Smooth muscle cell (in vitro differentiated cells): ENCODE results near the gene IRAK2. TPM values are rescaled to one million over a fixed set of nuclear protein-coding genes. Genes with fewer than 3 reads are reported as not detected.
"Not testable (repeated sequence)": the region's sequence is repeated elsewhere in the genome, so short reads cannot be mapped to it uniquely, and the experiment has no call there.

Experiments
- DNase-seq: peaks from one replicate; lab custom pipeline; 2025; ENCODE audit not compliant: unreplicated experiment; lab: John Stamatoyannopoulos, UW
- H2AFZ ChIP-seq: fragments of 200-600 bp; sonication (generic); 2 replicates; pipeline ENCODE4 v1.6.0; 2016; ENCODE audit warnings: antibody characterized with exemption, low read depth, mild to moderate bottlenecking
- H3F3A ChIP-seq: fragments of 200-600 bp; sonication (generic); 2 replicates; pipeline ENCODE4 v1.6.0; 2017; ENCODE audit warnings: antibody characterized with exemption, low read depth
- H3K27ac ChIP-seq: fragments of 200-600 bp; sonication (generic); 2 replicates; pipeline ENCODE4 v1.5.1; 2016; ENCODE audit warnings: low read depth, mild to moderate bottlenecking
- H3K27me3 ChIP-seq: fragments of 200-600 bp; sonication (generic); 2 replicates; pipeline ENCODE4 v1.6.1; 2016; ENCODE audit warnings: low read depth, mild to moderate bottlenecking
- H3K36me3 ChIP-seq: fragments of 200-600 bp; sonication (generic); 2 replicates; pipeline ENCODE4 v1.5.1; 2016; ENCODE audit warnings: low read depth
- H3K4me1 ChIP-seq: fragments of 200-600 bp; sonication (generic); 2 replicates; pipeline ENCODE4 v1.5.1; 2016; ENCODE audit warnings: low read depth
- H3K4me2 ChIP-seq: fragments of 200-600 bp; sonication (generic); 2 replicates; pipeline ENCODE4 v1.6.0; 2016; ENCODE audit warnings: mild to moderate bottlenecking
- H3K4me3 ChIP-seq: fragments of 200-600 bp; sonication (generic); 2 replicates; pipeline ENCODE4 v1.5.1; 2016; ENCODE audit warnings: mild to moderate bottlenecking
- H3K79me2 ChIP-seq: fragments of 200-600 bp; sonication (generic); 2 replicates; pipeline ENCODE4 v1.6.0; 2016; ENCODE audit warnings: low read depth, mild to moderate bottlenecking
- H3K9ac ChIP-seq: fragments of 200-600 bp; sonication (generic); 2 replicates; pipeline ENCODE4 v1.6.0; 2016; ENCODE audit warnings: low read depth
- H3K9me3 ChIP-seq: fragments of 200-600 bp; sonication (generic); replicated peaks from 2 replicates; pipeline ENCODE4 v1.5.1; 2016; ENCODE audit warnings: low read depth
- H4K20me1 ChIP-seq: fragments of 200-600 bp; sonication (generic); 2 replicates; pipeline ENCODE4 v1.6.0; 2016; ENCODE audit warnings: low read depth
- CTCF ChIP-seq: fragments of 200-600 bp; sonication (generic); IDR thresholded peaks from 2 replicates; pipeline ENCODE4 v1.5.1; 2017; ENCODE audit warnings: borderline replicate concordance, mild to moderate bottlenecking, antibody characterized with exemption; ENCODE audit not compliant: insufficient read depth, poor library complexity, severe bottlenecking
- WGBS: methylation state at CpG from one replicate; pipeline ENCODE4 v1.1.7; 2016; ENCODE audit warnings: low lambda C conversion rate; 5-methylcytosine and 5-hydroxymethylcytosine counted together
- polyA plus RNA-seq: library from polyadenylated mRNA; unstranded; fragments of >200 nt; fragmentation: Nextera tagmentation; extraction: Ambion mirVana; gene quantifications from 2 replicates; pipeline ENCODE4 v1.2.1, GENCODE V29; 2016
- total RNA-seq: library from RNA; depleted of rRNA; stranded (reverse); fragments of >200 nt; gene quantifications from 2 replicates; pipeline ENCODE4 v1.2.3, GENCODE V29; 2014

The IRAK2 gene
- total and polyA plus RNA-seq, 2 experiments from 2014 or later: 3.3 to 3.4 TPM

DNA sequence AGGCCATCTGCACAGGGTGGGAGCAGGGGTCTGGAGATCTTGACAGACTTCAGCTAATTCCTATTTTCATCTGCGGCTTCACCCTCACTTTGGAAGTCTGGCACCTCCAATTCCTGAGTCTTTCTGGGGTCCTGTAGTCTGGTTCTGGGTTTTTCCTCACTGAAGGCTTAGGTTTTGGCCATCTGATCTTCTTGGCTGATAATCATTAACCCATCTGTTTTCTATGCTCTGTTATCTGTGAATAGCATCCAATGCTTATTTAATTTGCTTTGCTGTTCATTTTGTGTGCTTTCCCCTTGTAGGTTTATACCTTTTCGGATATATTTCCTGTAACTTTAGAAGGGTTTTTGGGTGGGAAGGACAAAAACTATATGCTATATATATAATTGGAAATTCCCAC is 101.1 kb downstream of the IRAK2 start:
- no peak overlapping the region for H3K4me3 ChIP-seq
- no peaks in the 10 kb centered on the region for H3K4me1 ChIP-seq
- H2AFZ ChIP-seq: no peak overlapping the region
- H3K9me3 ChIP-seq: no peaks in the 10 kb centered on the region
- WGBS: 96% methylated on average over 2 of the region's 2 CpGs
- no peak overlapping the region for H3K9ac ChIP-seq
- no peak for DNase-seq
- H3F3A ChIP-seq: peaks cover 13% of the 10 kb centered on the region
- H4K20me1 ChIP-seq: peaks cover 87% of the 10 kb centered on the region
- no peak for TF ChIP-seq CTCF
- peaks cover 63% of the 10 kb centered on the region for H3K79me2 ChIP-seq
- no peak overlapping the region for H3K4me2 ChIP-seq
- no peak overlapping the region for H3K27ac ChIP-seq
- peaks cover 4% of the 10 kb centered on the region for H3K36me3 ChIP-seq
- no peaks in the 10 kb centered on the region for H3K27me3 ChIP-seq

- not testable (repeated sequence) for H3K4me3 ChIP-seq, H3K4me2 ChIP-seq, H3K9ac ChIP-seq, H3K27me3 ChIP-seq, H3K4me1 ChIP-seq, H3K36me3 ChIP-seq, DNase-seq, H2AFZ ChIP-seq, H3K27ac ChIP-seq, H3K9me3 ChIP-seq
- Histone ChIP-seq H3K79me2 (peaks cover 68% of the 10 kb centered on the region), H4K20me1 (peaks cover 93% of the 10 kb centered on the region), H3F3A (peaks cover 13% of the 10 kb centered on the region)
- WGBS: 90% methylated on average over 7 of the region's 7 CpGs
Measured at GRCh38 chr3:10266936-10267335, 102.2 kb downstream of the IRAK2 start.

DNA sequence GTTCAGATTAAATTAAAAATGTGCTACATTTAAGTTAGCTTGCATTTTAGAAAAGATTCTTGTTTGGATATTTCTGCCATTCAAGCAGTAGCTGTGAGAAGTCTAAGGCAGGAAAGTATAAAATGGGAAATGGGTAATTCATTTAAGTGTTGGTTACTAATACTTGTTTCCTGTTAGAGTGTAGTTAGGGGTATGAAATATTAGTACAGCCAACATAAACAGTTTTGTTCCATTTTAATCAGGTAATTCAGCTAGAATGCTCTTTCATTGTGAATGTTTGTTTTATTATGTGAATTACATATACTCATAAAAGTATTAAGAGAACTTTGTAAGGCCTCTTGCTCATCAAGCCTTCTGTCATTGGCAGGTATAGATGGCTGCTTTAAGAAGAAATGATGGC is 103.4 kb downstream of the IRAK2 start:
- Histone ChIP-seq H3K4me2 (no peak overlapping the region), H3K9ac (no peak overlapping the region), H3K27me3 (no peaks in the 10 kb centered on the region), H3K79me2 (peaks cover 76% of the 10 kb centered on the region), H2AFZ (no peak overlapping the region), H3F3A (peaks cover 7% of the 10 kb centered on the region), H4K20me1 (peaks cover 94% of the 10 kb centered on the region), H3K27ac (no peak overlapping the region), H3K4me1 (no peaks in the 10 kb centered on the region), H3K4me3 (no peak overlapping the region), H3K36me3 (peaks cover 6% of the 10 kb centered on the region), H3K9me3 (no peaks in the 10 kb centered on the region)
- no peak for DNase-seq
- no peak for TF ChIP-seq CTCF

DNA sequence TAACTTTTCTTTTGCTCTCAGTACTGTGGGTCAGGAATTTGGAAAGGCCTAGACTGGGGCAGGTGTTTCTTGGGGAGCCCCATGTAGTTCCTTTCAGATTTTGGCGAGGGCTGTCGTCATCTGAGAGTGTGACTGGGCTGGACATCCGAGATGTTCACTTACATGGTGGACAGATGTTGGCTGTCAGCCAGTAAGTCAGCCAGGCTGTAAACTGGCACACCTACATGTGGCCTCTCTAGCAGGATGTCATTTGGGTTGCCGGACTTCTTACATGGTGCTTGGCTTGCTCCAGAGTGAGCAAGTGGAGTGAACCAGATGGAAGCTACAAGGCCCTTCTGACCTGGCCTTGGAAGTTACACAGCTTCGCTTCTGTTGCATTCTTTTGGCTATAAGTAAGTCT is 104.2 kb downstream of the IRAK2 start:
- no peak overlapping the region for H3K4me2 ChIP-seq
- no peaks in the 10 kb centered on the region for H3K27me3 ChIP-seq
- H2AFZ ChIP-seq: no peak overlapping the region
- H3K36me3 ChIP-seq: peaks cover 6% of the 10 kb centered on the region
- H3K79me2 ChIP-seq: peaks cover 85% of the 10 kb centered on the region
- no peaks in the 10 kb centered on the region for H3F3A ChIP-seq
- TF ChIP-seq CTCF: no peak
- H4K20me1 ChIP-seq: peaks cover 96% of the 10 kb centered on the region
- no peak overlapping the region for H3K27ac ChIP-seq
- no peaks in the 10 kb centered on the region for H3K9me3 ChIP-seq
- H3K4me1 ChIP-seq: no peaks in the 10 kb centered on the region
- no peak overlapping the region for H3K9ac ChIP-seq
- DNase-seq: no peak
- no peak overlapping the region for H3K4me3 ChIP-seq
- 99% methylated on average over 5 of the region's 5 CpGs for WGBS
